HEK293T (cell line): ENCODE results near the gene ABTB1.

Experiments used
- ARNT ChIP-seq: fragments of 450-650 bp; IDR thresholded peaks from 2 replicates; pipeline ENCODE4 v1.6.1; 2017; ENCODE audit warnings: mild to moderate bottlenecking
- BHLHE40 ChIP-seq: fragments of 450-650 bp; IDR thresholded peaks from 2 replicates; pipeline ENCODE4 v1.6.1; 2016; ENCODE audit warnings: mild to moderate bottlenecking, moderate library complexity, borderline replicate concordance
- CTBP1 ChIP-seq: fragments of 450-650 bp; IDR thresholded peaks from 2 replicates; pipeline ENCODE4 v1.6.1; 2016; ENCODE audit warnings: borderline replicate concordance
- ELF4 ChIP-seq: fragments of 450-650 bp; IDR thresholded peaks from 2 replicates; pipeline ENCODE4 v1.6.1; 2017; ENCODE audit warnings: antibody characterized with exemption
- FOXK2 ChIP-seq: fragments of 450-650 bp; IDR thresholded peaks from 2 replicates; pipeline ENCODE4 v1.6.1; 2016; ENCODE audit warnings: mild to moderate bottlenecking
- FOXM1 ChIP-seq: fragments of 450-650 bp; IDR thresholded peaks from 2 replicates; pipeline ENCODE4 v1.6.1; 2017; ENCODE audit warnings: mild to moderate bottlenecking, borderline replicate concordance
- L3MBTL2 ChIP-seq: fragments of 450-650 bp; conservative IDR thresholded peaks from 2 replicates; pipeline ENCODE4 v1.6.1; 2016; ENCODE audit warnings: mild to moderate bottlenecking
- NFRKB ChIP-seq: fragments of 450-650 bp; IDR thresholded peaks from 2 replicates; pipeline ENCODE4 v1.6.1; 2016; ENCODE audit warnings: mild to moderate bottlenecking, moderate library complexity
- SP1 ChIP-seq: fragments of 450-650 bp; IDR thresholded peaks from 2 replicates; pipeline ENCODE4 v1.6.1; 2017
- SUZ12 ChIP-seq: fragments of 450-650 bp; IDR thresholded peaks from 2 replicates; pipeline ENCODE4 v1.6.1; 2016; ENCODE audit warnings: mild to moderate bottlenecking
- TARDBP ChIP-seq: fragments of 450-650 bp; IDR thresholded peaks from 2 replicates; pipeline ENCODE4 v1.6.1; 2016
- TF ChIP-seq, protein P1 (sequence below): fragments of 450-650 bp; IDR thresholded peaks from 2 replicates; pipeline ENCODE4 v1.6.1; 2016

DNA sequence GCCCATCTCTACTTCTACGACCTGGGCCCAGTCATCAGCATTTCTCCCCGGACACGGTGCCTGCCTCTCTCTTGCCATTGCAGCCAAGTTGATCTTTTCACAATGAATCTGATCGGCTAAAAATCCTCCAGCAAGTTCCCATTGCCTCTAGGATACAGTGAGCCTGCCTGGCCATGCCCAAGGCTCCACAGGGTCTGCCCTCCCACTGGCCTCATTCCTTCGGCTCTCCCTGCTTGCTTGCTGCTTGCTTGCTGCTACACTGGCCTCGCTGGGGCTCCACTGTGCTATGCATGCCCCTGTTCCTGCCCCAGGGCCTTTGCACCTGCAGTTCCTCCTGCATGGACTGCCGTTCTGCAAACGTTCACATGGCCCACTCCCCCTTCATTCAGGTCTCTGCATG, 2.0 kb downstream of the ABTB1 start:
- TF ChIP-seq, protein P1, sequence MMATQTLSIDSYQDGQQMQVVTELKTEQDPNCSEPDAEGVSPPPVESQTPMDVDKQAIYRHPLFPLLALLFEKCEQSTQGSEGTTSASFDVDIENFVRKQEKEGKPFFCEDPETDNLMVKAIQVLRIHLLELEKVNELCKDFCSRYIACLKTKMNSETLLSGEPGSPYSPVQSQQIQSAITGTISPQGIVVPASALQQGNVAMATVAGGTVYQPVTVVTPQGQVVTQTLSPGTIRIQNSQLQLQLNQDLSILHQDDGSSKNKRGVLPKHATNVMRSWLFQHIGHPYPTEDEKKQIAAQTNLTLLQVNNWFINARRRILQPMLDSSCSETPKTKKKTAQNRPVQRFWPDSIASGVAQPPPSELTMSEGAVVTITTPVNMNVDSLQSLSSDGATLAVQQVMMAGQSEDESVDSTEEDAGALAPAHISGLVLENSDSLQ, result no peak
- TF ChIP-seq SUZ12 (no peak), BHLHE40 (no peak), TARDBP (no peak), L3MBTL2 (no peak), ELF4 (no peak), CTBP1 (no peak), FOXK2 (no peak), NFRKB (no peak), SP1 (no peak), ARNT (no peak), FOXM1 (no peak)
